GM19452 (cell line): ENCODE results near the gene ENOX1.

Experiments
- ATAC-seq: cut with Tn5 transposase; IDR thresholded peaks from one replicate; pipeline ENCODE4 v1.9.1; 2021; ENCODE audit not compliant: unreplicated experiment

Gene ENOX1

DNA sequence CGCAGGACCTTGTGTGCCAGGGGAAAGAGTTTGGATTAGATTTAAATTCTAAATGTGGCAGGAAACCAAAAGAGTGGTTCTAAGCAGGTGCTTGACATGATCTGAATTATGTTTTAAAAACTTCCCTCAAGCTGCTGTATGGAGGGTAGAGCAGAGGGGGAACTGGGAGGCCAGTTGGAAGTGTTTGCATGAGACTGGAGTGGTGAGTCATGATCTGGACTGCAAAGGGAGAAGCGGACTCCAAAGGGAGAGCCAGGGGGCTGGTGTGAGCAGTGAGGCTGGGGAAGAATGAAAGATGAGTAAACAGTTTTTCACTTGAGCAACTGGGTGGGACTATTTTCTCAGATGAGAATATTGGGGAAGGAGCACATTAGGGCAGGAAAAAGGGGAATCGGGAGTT, 557.3 kb downstream of the ENOX1 start:
- ATAC-seq: no peak

GRCh38 chr13:43227721-43228120, 559.1 kb downstream of the ENOX1 start:
- ATAC-seq: no peak

- ATAC-seq: no peak
Observed at GRCh38 chr13:43223216-43223615, 563.6 kb downstream of the ENOX1 start.

GRCh38 chr13:43222086-43222485, 564.7 kb downstream of the ENOX1 start:
- ATAC-seq: no peak

GRCh38 chr13:43221611-43222010, 565.2 kb downstream of the ENOX1 start:
- ATAC-seq: no peak

- ATAC-seq: no peak
Observed at GRCh38 chr13:43220873-43221595, 565.7 kb downstream of the ENOX1 start.

GRCh38 chr13:43214124-43214523, 572.6 kb downstream of the ENOX1 start:
- no peak for ATAC-seq

GRCh38 chr13:43206838-43207237, 579.9 kb downstream of the ENOX1 start:
- ATAC-seq: no peak

- ATAC-seq: no peak
Observed at GRCh38 chr13:43205416-43205815, 581.4 kb downstream of the ENOX1 start.

DNA sequence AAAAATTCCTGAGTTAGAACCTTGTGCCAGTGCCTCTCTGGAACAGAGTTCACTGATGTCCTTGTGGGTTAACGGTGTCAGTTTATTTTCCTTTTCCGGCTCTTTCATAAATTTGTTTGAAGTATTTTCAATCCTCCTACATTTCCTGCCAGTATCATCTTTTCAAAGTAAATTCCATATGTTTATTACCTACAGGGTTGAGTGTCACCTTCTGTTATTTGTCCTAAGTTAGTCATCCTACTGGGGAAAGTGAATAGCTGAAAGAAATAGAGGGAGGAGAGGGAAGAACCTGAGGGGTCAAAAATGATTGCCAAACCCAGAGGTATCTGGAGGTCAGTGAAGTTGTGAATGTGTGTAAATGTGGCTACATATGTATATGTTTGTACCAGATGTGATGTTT, 582.2 kb downstream of the ENOX1 start:
- ATAC-seq: no peak

DNA sequence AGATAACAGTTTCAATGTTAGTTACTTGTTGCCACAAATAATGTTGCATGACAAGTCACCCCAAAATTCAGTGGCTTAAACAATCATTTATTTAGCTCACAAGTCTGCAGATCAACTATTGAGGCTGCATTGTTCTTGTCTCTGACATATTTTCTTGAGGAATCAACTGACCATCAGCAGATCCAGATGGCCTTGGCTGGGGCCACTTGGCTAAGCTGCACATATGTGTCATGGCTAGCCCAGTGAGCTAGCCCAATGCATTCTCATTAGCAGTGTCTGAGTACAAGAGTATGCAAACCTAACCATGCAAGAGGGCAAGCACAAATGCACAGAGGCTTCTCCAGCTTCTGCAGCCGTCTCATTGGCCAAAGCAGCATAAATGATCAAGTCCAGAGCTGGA, 583.0 kb downstream of the ENOX1 start:
- ATAC-seq: no peak

- no peak for ATAC-seq
Observed at GRCh38 chr13:43200736-43201135, 586.0 kb downstream of the ENOX1 start.

DNA sequence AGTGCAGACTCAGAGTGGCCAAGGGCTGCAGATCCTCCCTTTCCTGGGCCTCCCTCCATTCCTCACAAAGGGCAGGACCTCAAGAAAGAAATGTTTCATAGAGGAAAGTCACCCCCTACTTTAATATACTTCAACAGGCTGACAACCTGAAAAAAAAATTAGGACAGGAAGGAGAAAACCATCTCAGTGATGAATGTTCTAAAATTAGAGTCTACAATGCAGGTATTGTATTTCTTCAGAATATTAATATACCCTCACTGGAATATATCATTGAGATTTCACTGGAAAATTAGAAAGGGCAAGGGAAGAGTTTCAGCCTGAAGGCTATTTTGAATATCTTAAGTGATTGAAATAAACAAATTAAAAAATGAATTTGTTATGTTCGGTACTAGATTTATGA, 586.5 kb downstream of the ENOX1 start:
- ATAC-seq: no peak

DNA sequence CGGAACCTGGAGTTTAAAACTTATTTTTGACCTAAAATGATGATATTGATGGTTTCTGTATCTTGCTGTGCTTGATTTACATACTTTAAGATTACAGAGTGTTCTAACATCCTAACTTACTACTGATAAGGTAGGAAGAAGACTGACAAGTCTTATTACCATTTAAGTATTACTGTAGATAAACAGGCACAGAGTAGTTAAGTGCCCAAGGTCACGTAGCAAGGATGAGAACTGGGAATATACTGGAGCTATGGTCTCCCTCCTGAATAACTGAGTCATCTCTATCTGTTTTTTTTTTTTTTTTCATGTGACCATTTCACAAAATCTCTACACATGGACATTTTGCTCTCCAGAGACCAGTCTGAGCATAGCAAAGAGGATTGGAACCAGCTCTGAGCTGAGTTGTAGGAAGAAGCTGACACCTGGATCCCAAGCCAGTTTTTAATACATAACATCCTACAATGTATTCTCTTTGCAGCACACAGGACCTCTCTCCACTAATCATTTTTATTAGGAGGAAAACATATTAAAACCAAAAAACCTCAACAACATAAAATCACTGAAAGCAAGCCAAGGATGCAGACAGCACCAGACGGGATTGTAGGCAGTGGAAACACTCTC, 589.9 kb downstream of the ENOX1 start:
- ATAC-seq: no peak

DNA sequence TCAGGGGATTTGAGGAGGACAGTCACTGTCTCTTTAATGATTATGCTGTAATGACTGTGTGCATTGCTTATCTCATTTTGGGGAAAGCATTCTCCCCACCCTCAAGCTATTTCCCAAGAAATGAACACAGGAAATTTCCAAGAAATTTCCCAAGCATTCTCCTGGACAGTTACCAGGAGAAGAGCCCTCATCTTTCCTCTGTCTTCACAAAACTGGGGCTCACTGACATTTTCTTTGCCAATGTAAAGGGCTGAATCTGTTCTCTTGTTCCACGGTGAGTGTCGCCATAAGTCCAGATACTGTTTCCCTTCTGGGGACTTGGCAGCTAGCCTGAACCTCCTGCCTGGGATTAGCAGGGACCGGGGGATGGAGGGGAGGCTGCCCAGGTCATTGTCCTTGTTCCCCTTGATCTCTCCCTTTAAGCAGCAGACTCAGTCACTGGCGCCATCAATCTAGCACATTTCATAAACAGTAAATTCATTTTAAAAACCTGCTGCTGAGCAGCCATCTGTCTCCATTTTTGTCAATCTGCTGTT, 590.6 kb downstream of the ENOX1 start:
- ATAC-seq: no peak

GRCh38 chr13:43195551-43195950, 591.2 kb downstream of the ENOX1 start:
- no peak for ATAC-seq

DNA sequence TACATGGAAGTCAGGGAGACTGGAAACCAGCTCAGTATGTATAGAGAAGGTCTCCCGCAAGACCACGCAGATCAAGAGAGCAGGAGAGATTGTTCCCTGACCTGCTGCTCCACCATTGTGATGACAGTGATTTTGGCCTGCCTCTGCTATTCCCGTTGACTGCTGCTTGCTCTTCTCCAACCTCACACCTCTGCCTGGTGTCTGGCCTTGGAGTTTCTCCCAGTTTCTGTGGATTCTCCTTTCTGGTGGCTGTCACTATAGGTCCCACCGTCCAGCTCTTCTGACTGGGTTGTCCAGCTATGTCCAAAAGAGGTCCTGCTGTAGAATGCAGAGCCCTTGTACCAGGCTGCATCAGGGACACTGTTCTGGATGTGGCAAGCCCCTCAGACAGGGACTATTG, 591.7 kb downstream of the ENOX1 start:
- ATAC-seq: no peak

DNA sequence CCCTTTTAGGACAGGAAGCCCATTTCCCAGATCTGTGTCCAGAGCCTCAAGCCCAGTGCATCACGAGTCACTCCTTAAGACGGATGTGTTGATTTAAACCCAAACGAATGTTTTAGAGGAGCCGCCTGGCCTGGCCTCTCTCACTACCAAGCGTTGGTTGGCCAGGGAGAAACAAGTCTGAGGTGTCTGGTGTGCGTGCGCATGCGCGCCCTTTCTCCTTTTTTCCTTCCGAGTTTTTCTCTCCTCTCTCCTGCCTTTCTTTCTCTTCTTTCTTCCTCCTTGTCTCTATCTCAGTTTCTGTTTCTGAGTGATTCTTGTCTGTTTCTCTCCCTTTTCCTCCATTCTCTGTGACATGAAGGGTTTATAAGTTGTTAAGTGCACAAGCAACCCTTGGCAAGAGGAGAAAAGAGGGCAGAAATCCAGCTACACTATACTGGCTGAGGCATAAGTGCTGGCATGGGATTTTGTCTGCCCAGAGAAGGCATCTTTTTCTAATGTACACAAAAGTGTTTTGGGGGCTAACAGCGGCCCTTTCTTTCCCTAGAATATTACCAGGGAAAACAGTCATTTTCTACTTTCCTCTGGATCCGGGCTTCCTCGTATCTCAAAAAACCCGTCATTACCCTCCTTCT, 592.9 kb downstream of the ENOX1 start:
- ATAC-seq: no peak

GRCh38 chr13:43191546-43191945, 595.2 kb downstream of the ENOX1 start:
- no peak for ATAC-seq

GRCh38 chr13:43185226-43185625, 601.5 kb downstream of the ENOX1 start:
- ATAC-seq: no peak

- no peak for ATAC-seq
Observed at GRCh38 chr13:43180837-43181236, 605.9 kb downstream of the ENOX1 start.

GRCh38 chr13:43180036-43180660, 606.6 kb downstream of the ENOX1 start:
- ATAC-seq: no peak
